ENCODE data around the gene ZNF135.

The ZNF135 gene

GRCh38 chr19:58095328-58095727, 36.2 kb downstream of the ZNF135 start:
- DNase-seq = no peak

- DNase-seq = no peak
Measured at GRCh38 chr19:58096884-58097283, 37.8 kb downstream of the ZNF135 start.

GRCh38 chr19:58097349-58097748, 38.3 kb downstream of the ZNF135 start:
- DNase-seq = no peak

- peak; percentile 96 for DNase-seq
Measured at GRCh38 chr19:58097781-58098681, 38.9 kb downstream of the ZNF135 start, which contains the start of gene ZSCAN18. ZSCAN18 (minus strand) TSS chr19:58098231; CDS start chr19:58090267, 7,964 bp downstream.

- DNase-seq = no peak
Measured at GRCh38 chr19:58098682-58098998, 39.6 kb downstream of the ZNF135 start.

GRCh38 chr19:58107778-58108545, 48.9 kb downstream of the ZNF135 start:
- DNase-seq = no peak

GRCh38 chr19:58108546-58108817, 49.4 kb downstream of the ZNF135 start:
- no peak for DNase-seq

GRCh38 chr19:58117841-58118575, 58.9 kb downstream of the ZNF135 start:
- no peak for DNase-seq

- DNase-seq = no peak
Measured at GRCh38 chr19:58118979-58119733, 60.1 kb downstream of the ZNF135 start.
